Ishikawa (cell line): ENCODE results near the gene NUP43.

ENCODE experiments used
- MAX ChIP-seq: IDR thresholded peaks from 2 replicates; pipeline ENCODE4 v1.6.1; 2012
- RAD21 ChIP-seq: IDR thresholded peaks from 2 replicates; pipeline ENCODE4 v1.6.1; 2012; ENCODE audit warnings: low read depth
- REST ChIP-seq: IDR thresholded peaks from 2 replicates; pipeline ENCODE4 v1.6.1; 2012; ENCODE audit warnings: low read depth, mild to moderate bottlenecking
- TAF1 ChIP-seq: IDR thresholded peaks from 2 replicates; pipeline ENCODE4 v1.6.1; 2012; ENCODE audit warnings: low read depth, mild to moderate bottlenecking
- YY1 ChIP-seq: IDR thresholded peaks from 2 replicates; pipeline ENCODE4 v1.6.1; 2012; ENCODE audit warnings: low read depth

- TF ChIP-seq MAX (no peak), REST (no peak), RAD21 (no peak), TAF1 (no peak), YY1 (no peak)
These were observed 23.1 kb downstream of the NUP43 start for GRCh38 chr6:149723262-149723661.
